HEK293T (cell line): ENCODE data around the gene RNF112.
A peak's percentile ranks its signal among the peaks of the same experiment; 100 is the strongest.

Experiments used
- CTCF ChIA-PET: fragments of 350-600 bp; formaldehyde crosslinking; extraction: SDS; loops from one replicate; lab custom pipeline; 2021; ENCODE audit warnings: antibody characterized with exemption, inconsistent platforms; lab: Yijun Ruan, JAX
- POLR2A ChIA-PET: fragments of 350-600 bp; formaldehyde crosslinking; extraction: SDS; loops from one replicate; lab custom pipeline; 2020; ENCODE audit warnings: antibody characterized with exemption, inconsistent platforms; lab: Yijun Ruan, JAX
- DNase-seq: peaks from one replicate; pipeline ENCODE4 v3.0.0; 2012; ENCODE audit warnings: mixed read lengths; ENCODE audit errors: extremely low spot score
- ARNT ChIP-seq: fragments of 450-650 bp; IDR thresholded peaks from 2 replicates; pipeline ENCODE4 v1.6.1; 2017; ENCODE audit warnings: mild to moderate bottlenecking
- BHLHE40 ChIP-seq: fragments of 450-650 bp; IDR thresholded peaks from 2 replicates; pipeline ENCODE4 v1.6.1; 2016; ENCODE audit warnings: mild to moderate bottlenecking, moderate library complexity, borderline replicate concordance
- CTBP1 ChIP-seq: fragments of 450-650 bp; IDR thresholded peaks from 2 replicates; pipeline ENCODE4 v1.6.1; 2016; ENCODE audit warnings: borderline replicate concordance
- ELF4 ChIP-seq: fragments of 450-650 bp; IDR thresholded peaks from 2 replicates; pipeline ENCODE4 v1.6.1; 2017; ENCODE audit warnings: antibody characterized with exemption
- FOXA1 ChIP-seq: fragments of 450-650 bp; IDR thresholded peaks from 2 replicates; pipeline ENCODE4 v1.6.1; 2016; ENCODE audit warnings: mild to moderate bottlenecking
- FOXK2 ChIP-seq: fragments of 450-650 bp; IDR thresholded peaks from 2 replicates; pipeline ENCODE4 v1.6.1; 2016; ENCODE audit warnings: mild to moderate bottlenecking
- FOXM1 ChIP-seq: fragments of 450-650 bp; IDR thresholded peaks from 2 replicates; pipeline ENCODE4 v1.6.1; 2017; ENCODE audit warnings: mild to moderate bottlenecking, borderline replicate concordance
- HDGF ChIP-seq: fragments of 450-650 bp; IDR thresholded peaks from 2 replicates; pipeline ENCODE4 v1.6.1; 2017; ENCODE audit warnings: antibody characterized with exemption, borderline replicate concordance
- L3MBTL2 ChIP-seq: fragments of 450-650 bp; conservative IDR thresholded peaks from 2 replicates; pipeline ENCODE4 v1.6.1; 2016; ENCODE audit warnings: mild to moderate bottlenecking
- LEF1 ChIP-seq: fragments of 450-650 bp; IDR thresholded peaks from 2 replicates; pipeline ENCODE4 v1.6.1; 2017; ENCODE audit warnings: mild to moderate bottlenecking, borderline replicate concordance
- NFRKB ChIP-seq: fragments of 450-650 bp; IDR thresholded peaks from 2 replicates; pipeline ENCODE4 v1.6.1; 2016; ENCODE audit warnings: mild to moderate bottlenecking, moderate library complexity
- SP1 ChIP-seq: fragments of 450-650 bp; IDR thresholded peaks from 2 replicates; pipeline ENCODE4 v1.6.1; 2017
- SUZ12 ChIP-seq: fragments of 450-650 bp; IDR thresholded peaks from 2 replicates; pipeline ENCODE4 v1.6.1; 2016; ENCODE audit warnings: mild to moderate bottlenecking
- TARDBP ChIP-seq: fragments of 450-650 bp; IDR thresholded peaks from 2 replicates; pipeline ENCODE4 v1.6.1; 2016
- ZNF384 ChIP-seq: fragments of 450-650 bp; IDR thresholded peaks from 2 replicates; pipeline ENCODE4 v1.6.1; 2016
- TF ChIP-seq, protein P1 (sequence below): fragments of 450-650 bp; IDR thresholded peaks from 2 replicates; pipeline ENCODE4 v1.6.1; 2016

Gene RNF112

DNA sequence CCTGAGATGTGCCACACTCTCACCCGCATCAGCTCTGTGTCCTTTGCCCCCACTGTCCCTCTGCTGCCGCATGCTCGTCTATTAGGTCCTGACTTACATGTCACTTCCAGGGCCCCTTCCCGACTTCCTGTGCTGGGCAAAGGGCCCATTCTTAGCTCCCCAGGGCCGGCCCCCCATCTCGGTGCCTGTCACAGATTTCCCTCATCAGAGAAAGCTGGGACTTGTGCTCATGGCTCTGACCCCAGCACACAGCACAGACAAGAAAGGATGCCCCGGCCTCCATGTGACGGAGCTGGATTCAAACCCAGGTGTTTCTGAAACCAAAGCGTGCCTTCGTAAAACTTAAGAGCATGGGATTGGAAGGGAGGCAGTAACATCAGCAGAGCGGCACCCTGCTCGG is 38.6 kb upstream of the RNF112 start:
- CTCF ChIA-PET = no interaction called here
- TF ChIP-seq ARNT (no peak), ELF4 (no peak)
- no peak for DNase-seq
- POLR2A ChIA-PET = no interaction called here

DNA sequence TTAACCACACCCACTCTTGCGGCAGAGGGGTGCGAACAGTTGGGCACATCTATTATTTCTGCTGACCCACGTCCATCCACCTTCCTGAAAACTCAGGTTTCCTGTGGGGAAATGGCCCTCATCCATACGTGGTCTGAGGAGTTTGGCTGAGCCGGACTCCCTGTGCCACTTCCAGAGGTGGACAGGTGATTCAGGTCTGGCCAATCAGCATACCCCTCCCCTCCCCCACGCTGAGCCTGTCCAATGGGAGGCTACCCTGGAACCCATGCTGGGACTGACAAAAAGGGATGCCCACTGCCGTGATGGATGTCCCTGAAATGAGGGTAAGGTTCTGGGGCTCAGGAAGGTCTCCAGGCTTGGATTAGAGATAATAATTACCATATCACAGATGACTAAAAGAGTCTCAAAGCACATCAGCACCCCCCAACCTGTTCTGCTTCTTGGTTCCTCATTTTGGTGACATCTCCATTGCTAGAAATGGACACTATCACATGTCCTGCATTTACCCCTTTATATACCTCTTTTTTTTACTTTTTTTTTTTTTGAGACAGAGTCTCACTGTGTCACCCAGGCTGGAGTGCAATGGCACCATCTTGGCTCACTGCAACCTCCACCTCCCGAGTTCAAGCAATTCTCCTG is 38.0 kb upstream of the RNF112 start:
- ChIA-PET CTCF (no interaction called here), POLR2A (no interaction called here)
- TF ChIP-seq SP1 (no peak), SUZ12 (no peak), L3MBTL2 (no peak), NFRKB (no peak), ARNT (no peak), LEF1 (no peak), CTBP1 (no peak)
- TF ChIP-seq, protein P1, sequence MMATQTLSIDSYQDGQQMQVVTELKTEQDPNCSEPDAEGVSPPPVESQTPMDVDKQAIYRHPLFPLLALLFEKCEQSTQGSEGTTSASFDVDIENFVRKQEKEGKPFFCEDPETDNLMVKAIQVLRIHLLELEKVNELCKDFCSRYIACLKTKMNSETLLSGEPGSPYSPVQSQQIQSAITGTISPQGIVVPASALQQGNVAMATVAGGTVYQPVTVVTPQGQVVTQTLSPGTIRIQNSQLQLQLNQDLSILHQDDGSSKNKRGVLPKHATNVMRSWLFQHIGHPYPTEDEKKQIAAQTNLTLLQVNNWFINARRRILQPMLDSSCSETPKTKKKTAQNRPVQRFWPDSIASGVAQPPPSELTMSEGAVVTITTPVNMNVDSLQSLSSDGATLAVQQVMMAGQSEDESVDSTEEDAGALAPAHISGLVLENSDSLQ = no peak
- DNase-seq = no peak

DNA sequence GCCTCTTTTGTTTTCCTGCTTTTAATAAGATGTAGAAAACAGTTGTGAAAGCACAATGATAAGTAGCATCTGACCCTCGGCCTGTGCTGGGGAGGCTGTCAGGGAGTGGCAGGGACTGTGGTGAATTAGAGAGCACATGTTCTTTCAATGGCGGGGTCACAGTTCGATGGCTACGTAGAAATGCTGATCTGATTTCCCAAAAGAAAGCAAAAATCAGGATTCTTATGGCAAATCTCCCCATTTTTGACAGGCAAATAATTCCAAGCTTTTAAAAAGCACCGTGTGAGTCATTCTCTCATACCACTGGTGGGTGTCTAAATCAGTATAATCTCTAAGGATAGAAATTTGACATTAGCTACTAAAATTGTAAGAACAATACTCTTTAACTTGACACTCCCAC is 36.9 kb upstream of the RNF112 start:
- ChIA-PET CTCF (interaction anchor here (1.0 to 1.3 kb wide), 2 partner anchors 11 to 73 kb away, joined by 3 to 4 read pairs; partner anchors contain the start of gene B9D1), POLR2A (interaction anchor here (1.6 kb wide), 1 partner anchor 12 kb away, joined by 9 read pairs; the partner anchor contains the start of gene B9D1)
- TF ChIP-seq BHLHE40 = no peak
- TF ChIP-seq NFRKB = no peak
- no peak for TF ChIP-seq ZNF384
- DNase-seq = no peak

DNA sequence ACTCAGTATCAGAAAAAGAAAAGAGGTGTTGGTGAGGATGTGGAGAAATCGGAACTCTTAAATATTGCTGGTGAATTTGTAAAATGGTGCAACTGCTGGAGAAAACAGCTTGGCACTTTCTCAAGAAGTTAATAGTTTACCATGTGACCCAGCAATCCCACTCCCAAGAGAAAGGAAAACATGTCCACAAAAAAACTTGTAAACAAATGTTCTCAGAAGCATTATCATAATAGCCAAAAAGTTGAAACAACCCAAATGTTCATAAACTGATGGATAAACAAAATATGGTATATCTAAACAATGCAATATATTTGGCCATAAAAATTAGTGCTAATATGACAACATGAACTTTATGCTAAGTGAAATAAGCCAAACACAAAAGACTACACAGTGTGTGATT is 35.3 kb upstream of the RNF112 start:
- POLR2A ChIA-PET = interaction anchor here (1.6 kb wide), 1 partner anchor 13 kb away, joined by 9 read pairs; the partner anchor contains the start of gene B9D1
- DNase-seq = no peak

DNA sequence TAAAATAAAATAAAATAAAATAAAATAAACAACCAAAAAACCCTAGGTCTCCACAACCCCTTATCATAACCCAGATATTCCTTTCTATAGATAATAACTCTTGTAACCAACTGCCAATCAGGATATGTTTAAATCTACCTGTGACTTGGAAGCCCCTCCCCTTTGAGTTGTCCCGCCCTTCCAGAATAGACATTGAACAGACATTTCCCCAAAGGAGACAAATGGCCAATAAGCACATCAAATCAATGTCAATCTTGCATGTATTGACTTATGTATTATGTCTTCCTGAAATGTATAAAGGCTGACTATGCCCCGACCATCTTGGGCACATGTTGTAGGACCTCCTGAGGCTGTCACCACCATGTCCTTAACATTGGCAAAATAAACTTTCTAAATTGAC is 34.2 kb upstream of the RNF112 start:
- ChIA-PET POLR2A (interaction anchor here (0.7 to 4.3 kb wide), 26 partner anchors 12 to 421 kb away, joined by 3 to 112 read pairs (median 6); partner anchors contain the start of genes B9D1 and MFAP4), CTCF (interaction anchor here (1.0 to 2.2 kb wide), 2 partner anchors 14 to 20 kb away, joined by 3 to 22 read pairs; partner anchors contain the start of gene B9D1)
- DNase-seq = no peak
- TF ChIP-seq, protein P1 = peak; percentile 85
- TF ChIP-seq SP1 (no peak), BHLHE40 (no peak)

More for the DNA sequence above, 35.3 kb upstream of the RNF112 start:
- CTCF ChIA-PET = interaction anchor here (0.6 to 0.8 kb wide), 2 partner anchors 13 to 128 kb away, joined by 3 to 4 read pairs; partner anchors contain the start of gene B9D1
- TF ChIP-seq ELF4 = no peak
- TF ChIP-seq BHLHE40 = no peak

DNA sequence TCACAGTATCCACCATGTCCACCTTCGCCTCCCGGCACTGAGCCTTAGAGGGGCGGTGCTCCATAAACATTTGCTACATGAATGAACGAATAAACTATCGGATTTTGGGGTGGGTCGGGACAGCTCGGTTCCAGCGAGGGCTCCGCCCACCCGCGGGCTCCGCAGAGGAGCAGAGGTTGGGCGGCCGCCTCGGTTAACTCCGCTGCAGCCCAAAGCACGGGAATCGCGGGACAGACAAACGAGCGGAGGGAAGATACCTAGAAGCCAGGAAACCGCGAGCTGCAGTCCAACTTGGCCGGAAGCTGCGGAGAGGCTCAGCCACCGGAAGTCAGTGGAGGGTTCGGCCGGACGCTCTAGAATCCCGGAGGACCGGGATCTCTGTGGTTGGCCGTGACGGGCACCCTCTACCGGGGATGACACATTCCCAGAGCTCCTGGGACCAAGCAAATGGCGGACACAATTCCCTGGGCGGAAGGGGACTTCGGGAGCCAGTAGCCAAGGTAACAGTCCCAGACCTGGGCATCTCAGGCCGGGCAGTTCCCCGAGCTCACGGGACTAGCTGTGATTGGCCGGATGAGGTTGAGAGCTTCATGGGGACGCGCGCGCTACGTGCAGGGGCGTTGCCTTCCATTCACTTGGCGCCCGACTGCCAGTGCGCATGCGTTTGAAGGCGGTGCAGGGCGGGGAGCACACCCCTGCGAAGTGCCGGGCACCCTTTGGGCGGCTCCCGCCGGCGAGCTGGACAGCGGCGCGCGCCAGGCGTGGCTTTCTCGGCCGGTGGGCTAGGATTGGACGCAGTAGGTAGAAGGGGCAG is 33.2 kb upstream of the RNF112 start:
- peak; percentile 99 for DNase-seq
- CTCF ChIA-PET = interaction anchor here (0.7 to 2.2 kb wide), 7 partner anchors 11 to 389 kb away, joined by 3 to 22 read pairs (median 3); partner anchors contain the start of gene B9D1
- no peak for TF ChIP-seq CTBP1
- TF ChIP-seq FOXK2 = no peak
- TF ChIP-seq SUZ12 = no peak
- TF ChIP-seq HDGF = peak; percentile 100
- no peak for TF ChIP-seq FOXM1
- no peak for TF ChIP-seq SP1
- no peak for TF ChIP-seq NFRKB
- TF ChIP-seq ARNT = no peak
- TF ChIP-seq, protein P1 = peak; percentile 29
- no peak for TF ChIP-seq TARDBP
- TF ChIP-seq ZNF384 = no peak
- TF ChIP-seq FOXA1 = no peak
- TF ChIP-seq L3MBTL2 = 0 out of 2 replicates have a peak, but pooled peaks have one; percentile 21
- no peak for TF ChIP-seq LEF1
- TF ChIP-seq ELF4 = peak; percentile 29; the same call in 1 of the 2 replicates
- TF ChIP-seq BHLHE40 = no peak
- POLR2A ChIA-PET = interaction anchor here (0.7 to 4.3 kb wide), 51 partner anchors 9 to 420 kb away, joined by 3 to 112 read pairs (median 5); partner anchors contain the start of genes ALDH3A2, B9D1 and MFAP4
